ENCODE data around the gene SOX5.
"Not testable (repeated sequence)": the region's sequence is repeated elsewhere in the genome, so short reads cannot be mapped to it uniquely, and the experiment has no call there.

The SOX5 gene

GRCh38 chr12:23722655-23723054 lies 226.8 kb downstream of the SOX5 start:
- H2BK15ac ChIP-seq (ENCODE audit: low read depth, poor library complexity, severe bottlenecking), result no peak overlapping the region
- no peak overlapping the region for H2BK120ac ChIP-seq (ENCODE audit: low read depth, low read length)
- H2BK5ac ChIP-seq (ENCODE audit: low read depth, low read length, poor library complexity, severe bottlenecking), result no peak overlapping the region
- H3K4me2 ChIP-seq (ENCODE audit: low read length, poor library complexity, severe bottlenecking), result no peak overlapping the region
- H3K27me3 ChIP-seq (ENCODE audit: control insufficient read depth in 1 of 2, insufficient read depth in 1 of 2, low read length in 2 of 2), result no peaks in the 10 kb centered on the region
- H4K8ac ChIP-seq (ENCODE audit: low read length), result no peak overlapping the region
- no peaks in the 10 kb centered on the region for H3K79me1 ChIP-seq (replicated peaks; ENCODE audit: low read length, poor library complexity, severe bottlenecking)
- H3K23ac ChIP-seq (ENCODE audit: low read length in 2 of 2), result no peak overlapping the region
- no peaks in the 10 kb centered on the region for H3K9me3 ChIP-seq (ENCODE audit: control insufficient read depth, low read length)
- H2BK12ac ChIP-seq (ENCODE audit: low read length in 2 of 2), result no peak overlapping the region
- no peaks in the 10 kb centered on the region for H3K4me1 ChIP-seq (ENCODE audit: control insufficient read depth, insufficient read depth, low read depth, low read length)
- H3K18ac ChIP-seq (ENCODE audit: low read depth in 1 of 2, low read length in 2 of 2), result no peak overlapping the region
- no peak overlapping the region for H3K4me3 ChIP-seq (ENCODE audit: insufficient read depth in 1 of 2, low read depth in 1 of 2, low read length in 2 of 2)
- no peak for DNase-seq
- no peak overlapping the region for H4K91ac ChIP-seq (ENCODE audit: low read length)
- no peak overlapping the region for H3K4ac ChIP-seq (ENCODE audit: low read depth in 1 of 2, low read length in 2 of 2)
- no peak overlapping the region for H2AFZ ChIP-seq (ENCODE audit: low read depth, low read length)
- H3K27ac ChIP-seq (ENCODE audit: low read length, poor library complexity, severe bottlenecking), result no peak overlapping the region
- H3K14ac ChIP-seq (ENCODE audit: low read length in 2 of 2), result no peak overlapping the region
- 77% methylated on average over 7 of the region's 7 CpGs for WGBS
- no peaks in the 10 kb centered on the region for H3K36me3 ChIP-seq (ENCODE audit: control insufficient read depth in 1 of 2, insufficient read depth in 2 of 2, low read depth in 1 of 2, low read length in 2 of 2)
- H3K9ac ChIP-seq (ENCODE audit: low read length), result no peak overlapping the region
- no peak overlapping the region for H2AK5ac ChIP-seq (ENCODE audit: low read length, severe bottlenecking)

GRCh38 chr12:23721268-23721667 lies 228.2 kb downstream of the SOX5 start:
- Histone ChIP-seq H3K14ac (ENCODE audit: low read length in 2 of 2) (no peak overlapping the region), H3K18ac (ENCODE audit: low read depth in 1 of 2, low read length in 2 of 2) (no peak overlapping the region), H2BK120ac (ENCODE audit: low read depth, low read length) (no peak overlapping the region), H3K27me3 (ENCODE audit: control insufficient read depth in 1 of 2, insufficient read depth in 1 of 2, low read length in 2 of 2) (no peaks in the 10 kb centered on the region), H2BK12ac (ENCODE audit: low read length in 2 of 2) (no peak overlapping the region), H3K4me1 (ENCODE audit: control insufficient read depth, insufficient read depth, low read depth, low read length) (no peaks in the 10 kb centered on the region), H3K27ac (ENCODE audit: low read length, poor library complexity, severe bottlenecking) (no peak overlapping the region), H3K79me1 (replicated peaks; ENCODE audit: low read length, poor library complexity, severe bottlenecking) (no peaks in the 10 kb centered on the region), H3K4me2 (ENCODE audit: low read length, poor library complexity, severe bottlenecking) (no peak overlapping the region), H3K4ac (ENCODE audit: low read depth in 1 of 2, low read length in 2 of 2) (no peak overlapping the region), H3K4me3 (ENCODE audit: insufficient read depth in 1 of 2, low read depth in 1 of 2, low read length in 2 of 2) (no peak overlapping the region), H3K36me3 (ENCODE audit: control insufficient read depth in 1 of 2, insufficient read depth in 2 of 2, low read depth in 1 of 2, low read length in 2 of 2) (no peaks in the 10 kb centered on the region), H2AFZ (ENCODE audit: low read depth, low read length) (no peak overlapping the region), H2AK5ac (ENCODE audit: low read length, severe bottlenecking) (no peak overlapping the region), H3K9me3 (ENCODE audit: control insufficient read depth, low read length) (no peaks in the 10 kb centered on the region), H4K8ac (ENCODE audit: low read length) (no peak overlapping the region), H2BK15ac (ENCODE audit: low read depth, poor library complexity, severe bottlenecking) (no peak overlapping the region), H3K9ac (ENCODE audit: low read length) (no peak overlapping the region), H4K91ac (ENCODE audit: low read length) (no peak overlapping the region), H2BK5ac (ENCODE audit: low read depth, low read length, poor library complexity, severe bottlenecking) (no peak overlapping the region), H3K23ac (ENCODE audit: low read length in 2 of 2) (no peak overlapping the region)
- 100% methylated on average over 4 of the region's 8 CpGs for WGBS
- no peak for DNase-seq

GRCh38 chr12:23719493-23719892 lies 230.0 kb downstream of the SOX5 start:
- H2BK120ac ChIP-seq (ENCODE audit: low read depth, low read length), result no peak overlapping the region
- no peaks in the 10 kb centered on the region for H3K36me3 ChIP-seq (ENCODE audit: control insufficient read depth in 1 of 2, insufficient read depth in 2 of 2, low read depth in 1 of 2, low read length in 2 of 2)
- no peak for DNase-seq
- no peak overlapping the region for H2AK5ac ChIP-seq (ENCODE audit: low read length, severe bottlenecking)
- no peak overlapping the region for H3K9ac ChIP-seq (ENCODE audit: low read length)
- no peaks in the 10 kb centered on the region for H3K79me1 ChIP-seq (replicated peaks; ENCODE audit: low read length, poor library complexity, severe bottlenecking)
- WGBS, result no CpG with 5 or more reads among the region's 2 CpGs
- H3K4ac ChIP-seq (ENCODE audit: low read depth in 1 of 2, low read length in 2 of 2), result no peak overlapping the region
- H3K4me2 ChIP-seq (ENCODE audit: low read length, poor library complexity, severe bottlenecking), result no peak overlapping the region
- H3K4me3 ChIP-seq (ENCODE audit: insufficient read depth in 1 of 2, low read depth in 1 of 2, low read length in 2 of 2), result no peak overlapping the region
- no peak overlapping the region for H3K14ac ChIP-seq (ENCODE audit: low read length in 2 of 2)
- no peak overlapping the region for H2BK5ac ChIP-seq (ENCODE audit: low read depth, low read length, poor library complexity, severe bottlenecking)
- H3K23ac ChIP-seq (ENCODE audit: low read length in 2 of 2), result no peak overlapping the region
- H3K4me1 ChIP-seq (ENCODE audit: control insufficient read depth, insufficient read depth, low read depth, low read length), result no peaks in the 10 kb centered on the region
- H3K9me3 ChIP-seq (ENCODE audit: control insufficient read depth, low read length), result no peaks in the 10 kb centered on the region
- no peak overlapping the region for H2AFZ ChIP-seq (ENCODE audit: low read depth, low read length)
- H4K8ac ChIP-seq (ENCODE audit: low read length), result no peak overlapping the region
- H3K27ac ChIP-seq (ENCODE audit: low read length, poor library complexity, severe bottlenecking), result no peak overlapping the region
- H3K27me3 ChIP-seq (ENCODE audit: control insufficient read depth in 1 of 2, insufficient read depth in 1 of 2, low read length in 2 of 2), result no peaks in the 10 kb centered on the region
- H3K18ac ChIP-seq (ENCODE audit: low read depth in 1 of 2, low read length in 2 of 2), result no peak overlapping the region
- no peak overlapping the region for H2BK15ac ChIP-seq (ENCODE audit: low read depth, poor library complexity, severe bottlenecking)
- no peak overlapping the region for H2BK12ac ChIP-seq (ENCODE audit: low read length in 2 of 2)
- no peak overlapping the region for H4K91ac ChIP-seq (ENCODE audit: low read length)

- not testable (repeated sequence) for H3K36me3 ChIP-seq (ENCODE audit: control insufficient read depth in 1 of 2, insufficient read depth in 2 of 2, low read depth in 1 of 2, low read length in 2 of 2); H3K4me1 ChIP-seq (ENCODE audit: control insufficient read depth, insufficient read depth, low read depth, low read length); H3K18ac ChIP-seq (ENCODE audit: low read depth in 1 of 2, low read length in 2 of 2); H2BK5ac ChIP-seq (ENCODE audit: low read depth, low read length, poor library complexity, severe bottlenecking); H3K9me3 ChIP-seq (ENCODE audit: control insufficient read depth, low read length); H2BK15ac ChIP-seq (ENCODE audit: low read depth, poor library complexity, severe bottlenecking); H3K27ac ChIP-seq (ENCODE audit: low read length, poor library complexity, severe bottlenecking); H3K27me3 ChIP-seq (ENCODE audit: control insufficient read depth in 1 of 2, insufficient read depth in 1 of 2, low read length in 2 of 2); DNase-seq; H2AK5ac ChIP-seq (ENCODE audit: low read length, severe bottlenecking); H3K14ac ChIP-seq (ENCODE audit: low read length in 2 of 2); H3K4me2 ChIP-seq (ENCODE audit: low read length, poor library complexity, severe bottlenecking); H3K9ac ChIP-seq (ENCODE audit: low read length); H4K8ac ChIP-seq (ENCODE audit: low read length); H3K79me1 ChIP-seq (replicated peaks; ENCODE audit: low read length, poor library complexity, severe bottlenecking); H2BK120ac ChIP-seq (ENCODE audit: low read depth, low read length); H4K91ac ChIP-seq (ENCODE audit: low read length); H3K4me3 ChIP-seq (ENCODE audit: insufficient read depth in 1 of 2, low read depth in 1 of 2, low read length in 2 of 2); H2BK12ac ChIP-seq (ENCODE audit: low read length in 2 of 2); H2AFZ ChIP-seq (ENCODE audit: low read depth, low read length); H3K23ac ChIP-seq (ENCODE audit: low read length in 2 of 2); H3K4ac ChIP-seq (ENCODE audit: low read depth in 1 of 2, low read length in 2 of 2)
- WGBS, result 94% methylated on average over 2 of the region's 4 CpGs
Measured at GRCh38 chr12:23710361-23710760, 239.1 kb downstream of the SOX5 start.
